ENCODE data around the gene BOC.

Gene BOC

DNA sequence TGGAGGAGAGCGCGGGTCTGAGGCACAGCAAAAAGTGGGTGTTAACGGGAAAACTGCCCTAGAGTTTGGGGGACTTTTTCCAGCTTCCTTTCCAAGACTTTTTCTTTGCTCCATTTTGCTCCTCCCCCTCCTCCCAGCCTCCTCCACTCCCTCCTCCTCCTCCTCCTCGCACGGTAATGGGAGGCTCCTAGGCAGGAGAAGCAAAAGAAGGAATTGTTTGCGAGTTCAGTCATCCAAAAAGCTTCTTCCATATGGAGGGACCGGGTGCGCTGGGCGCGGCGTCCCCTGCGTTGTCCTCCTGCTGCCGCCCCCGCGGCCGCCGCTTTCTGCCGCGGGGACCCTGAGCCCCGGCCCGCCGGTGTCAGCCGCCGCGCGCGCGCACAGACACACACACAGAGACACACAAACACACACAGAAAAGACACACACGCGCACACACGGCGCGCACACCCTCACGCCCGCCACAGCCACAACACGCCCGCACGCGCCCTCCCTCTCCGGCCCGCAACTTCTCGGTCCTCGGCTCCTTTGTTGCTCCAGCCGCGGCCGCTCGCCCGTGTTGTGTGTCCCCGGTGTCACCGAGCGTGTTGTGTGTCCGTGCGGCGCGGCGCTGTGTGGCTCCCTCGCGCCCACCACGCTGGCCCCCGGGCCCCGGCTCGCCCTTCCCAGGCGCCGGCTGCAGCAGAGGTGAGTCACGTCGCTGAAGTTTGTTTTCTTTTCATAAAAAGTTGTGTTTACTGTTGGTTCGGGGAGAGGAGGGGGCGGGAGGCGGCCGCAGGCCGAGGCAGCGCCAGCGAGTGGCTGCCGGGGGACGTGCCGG is at the start of gene BOC:
Gene BOC, plus strand, starts transcription at position 228 of the 820 bp plus-strand sequence. CDS start 38,246 bp downstream, outside the sequence.
- Histone ChIP-seq H3K36me3 (no peaks in the 10 kb centered on the region), H3K4me3 (peak within 1 kb of the TSS; percentile 11 to 64 (median 42); a peak in 16 of 20 replicates), H3K27me3 (peaks cover 34 to 55% (median 48%) of the 10 kb centered on the region in 11 experiments), H3K4me2 (peak within 1 kb of the TSS in 10 of 11 experiments; percentile 12 to 78 (median 54); a peak in 17 of 22 replicates), H3K27ac (no peak within 1 kb of the TSS), H3K9ac (no peak within 1 kb of the TSS), H3K9me3 (replicated peaks in 1 of 11) (peaks cover 17 to 27% (median 23%) of the 10 kb centered on the region in 11 experiments), H4K20me1 (no peaks in the 10 kb centered on the region), H3K4me1 (peaks cover 0 to 6% (median 0%) of the 10 kb centered on the region in 10 experiments; a peak in 2 of 20 replicates)
- TF ChIP-seq Cebpa-rat (IDR thresholded peaks at IDR 0.05): no peak

GRCh38 chr3:113161661-113162060 is 49.7 kb upstream of the BOC start:
- Histone ChIP-seq H3K27me3 (no peaks in the 10 kb centered on the region), H3K9ac (no peak overlapping the region), H3K36me3 (no peaks in the 10 kb centered on the region), H3K9me3 (replicated peaks in 1 of 11) (peaks cover 0 to 6% (median 0%) of the 10 kb centered on the region in 11 experiments; a peak in 2 of 22 replicates), H3K4me2 (no peak overlapping the region), H3K4me3 (no peak overlapping the region), H3K4me1 (no peaks in the 10 kb centered on the region), H4K20me1 (no peaks in the 10 kb centered on the region), H3K27ac (no peak overlapping the region)
- TF ChIP-seq Cebpa-rat (IDR thresholded peaks at IDR 0.05): no peak

GRCh38 chr3:113163152-113163551 is 48.2 kb upstream of the BOC start:
- H4K20me1 ChIP-seq: no peaks in the 10 kb centered on the region

DNA sequence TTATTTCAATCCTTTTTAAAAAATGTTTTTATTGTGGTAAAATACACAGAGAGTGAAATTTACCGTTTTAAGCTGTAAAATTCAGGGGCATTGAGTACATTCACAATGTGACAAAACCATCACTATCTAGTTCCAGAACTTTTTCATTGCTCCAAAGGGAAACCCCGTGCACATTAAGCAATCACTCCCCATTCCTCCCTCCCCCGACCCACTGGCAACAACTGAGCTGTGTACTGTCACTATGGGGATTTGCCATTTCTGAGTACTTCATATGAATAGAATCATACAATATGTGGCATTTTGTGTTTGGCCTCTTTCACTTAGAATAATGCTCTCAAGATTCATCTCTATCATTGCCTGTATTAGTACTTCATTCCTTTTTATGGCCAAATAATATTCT is 45.5 kb upstream of the BOC start:
- no peak overlapping the region for H3K27ac ChIP-seq

More at GRCh38 chr3:113163152-113163551, 48.2 kb upstream of the BOC start:
- Histone ChIP-seq H3K36me3 (no peaks in the 10 kb centered on the region), H3K27me3 (no peaks in the 10 kb centered on the region), H3K4me2 (no peak overlapping the region), H3K27ac (no peak overlapping the region), H3K4me1 (no peaks in the 10 kb centered on the region), H3K9me3 (replicated peaks in 1 of 11) (peaks cover 0 to 4% (median 0%) of the 10 kb centered on the region in 11 experiments; a peak in 2 of 22 replicates), H3K4me3 (no peak overlapping the region), H3K9ac (no peak overlapping the region)
- TF ChIP-seq Cebpa-rat (IDR thresholded peaks at IDR 0.05): no peak

DNA sequence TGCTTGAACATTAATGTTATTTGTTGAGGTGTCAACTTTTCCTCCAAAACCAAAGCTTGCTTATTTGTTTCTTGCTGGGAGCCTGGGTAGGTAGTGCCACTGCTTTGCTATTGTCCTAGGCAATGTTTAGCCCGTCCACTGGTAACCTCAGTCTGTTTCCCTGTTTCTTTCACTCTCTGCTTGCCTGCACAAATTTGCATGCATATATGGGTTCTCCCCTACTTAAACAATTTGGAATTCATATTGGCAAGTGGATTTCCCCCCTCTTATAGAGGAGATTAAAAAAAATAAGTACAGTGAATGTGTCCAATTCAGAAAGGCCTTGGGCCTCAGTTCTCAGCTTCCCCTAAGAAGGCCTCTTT is 45.0 kb upstream of the BOC start:
- TF ChIP-seq Cebpa-rat (IDR thresholded peaks at IDR 0.05): no peak
- H3K27ac ChIP-seq: no peak overlapping the region
- H3K4me1 ChIP-seq: no peaks in the 10 kb centered on the region
- no peak overlapping the region for H3K4me2 ChIP-seq
- no peaks in the 10 kb centered on the region for H4K20me1 ChIP-seq
- H3K36me3 ChIP-seq: no peaks in the 10 kb centered on the region
- H3K27me3 ChIP-seq: no peaks in the 10 kb centered on the region
- H3K9me3 ChIP-seq (replicated peaks in 1 of 11): no peaks in the 10 kb centered on the region
- H3K4me3 ChIP-seq: no peak overlapping the region
- H3K9ac ChIP-seq: no peak overlapping the region

More for the DNA sequence above, 45.5 kb upstream of the BOC start:
- Histone ChIP-seq H3K9ac (no peak overlapping the region), H3K4me1 (no peaks in the 10 kb centered on the region), H3K27me3 (no peaks in the 10 kb centered on the region), H4K20me1 (no peaks in the 10 kb centered on the region), H3K36me3 (no peaks in the 10 kb centered on the region), H3K4me3 (no peak overlapping the region), H3K9me3 (replicated peaks in 1 of 11) (no peaks in the 10 kb centered on the region), H3K4me2 (no peak overlapping the region)
- TF ChIP-seq Cebpa-rat (IDR thresholded peaks at IDR 0.05): no peak

GRCh38 chr3:113166719-113167492 is 44.5 kb upstream of the BOC start:
- H3K4me1 ChIP-seq: no peaks in the 10 kb centered on the region
- H3K27ac ChIP-seq: no peak overlapping the region
- no peaks in the 10 kb centered on the region for H4K20me1 ChIP-seq
- no peaks in the 10 kb centered on the region for H3K36me3 ChIP-seq
- no peak overlapping the region for H3K9ac ChIP-seq
- TF ChIP-seq Cebpa-rat (IDR thresholded peaks at IDR 0.05): no peak
- no peaks in the 10 kb centered on the region for H3K27me3 ChIP-seq
- H3K9me3 ChIP-seq (replicated peaks in 1 of 11): no peaks in the 10 kb centered on the region; a peak in 1 of 22 replicates
- no peak overlapping the region for H3K4me2 ChIP-seq
- H3K4me3 ChIP-seq: no peak overlapping the region

- H3K9ac ChIP-seq: no peak overlapping the region
- H3K4me2 ChIP-seq: no peak overlapping the region
- no peaks in the 10 kb centered on the region; a peak in 1 of 22 replicates for H3K9me3 ChIP-seq (replicated peaks in 1 of 11)
- no peak for TF ChIP-seq Cebpa-rat (IDR thresholded peaks at IDR 0.05)
- H3K27ac ChIP-seq: no peak overlapping the region
- H3K4me3 ChIP-seq: no peak overlapping the region
- H3K36me3 ChIP-seq: no peaks in the 10 kb centered on the region
- no peaks in the 10 kb centered on the region for H4K20me1 ChIP-seq
- H3K4me1 ChIP-seq: no peaks in the 10 kb centered on the region
- H3K27me3 ChIP-seq: no peaks in the 10 kb centered on the region
These were observed 43.2 kb upstream of the BOC start for GRCh38 chr3:113167825-113168801.

DNA sequence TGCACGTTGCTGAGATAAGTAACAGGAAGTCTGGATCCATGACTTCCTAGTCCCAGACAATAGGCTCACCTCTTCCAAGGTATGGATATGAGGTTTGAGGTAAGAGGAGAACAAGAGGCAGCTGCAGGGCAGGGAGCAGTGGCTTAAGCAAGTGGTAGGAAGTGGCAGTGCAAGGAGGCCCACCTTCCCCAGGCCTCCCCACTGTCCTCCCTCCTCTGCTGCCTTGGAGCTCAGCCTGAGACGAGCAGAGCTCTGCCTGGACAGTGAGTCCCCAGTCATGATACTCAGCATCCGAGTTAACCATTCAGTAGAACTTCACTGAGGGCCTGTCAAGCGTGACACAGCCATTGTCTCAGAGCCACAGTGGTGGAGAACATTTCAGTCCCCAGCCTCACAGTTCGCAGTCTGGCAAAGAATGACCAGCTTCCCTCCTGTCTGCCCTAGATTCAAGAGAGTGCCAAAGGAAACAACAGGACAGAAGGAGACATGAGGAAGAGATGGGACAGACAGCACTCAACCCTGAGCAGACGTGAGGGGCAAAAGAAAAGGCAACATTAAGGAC is 41.4 kb upstream of the BOC start:
- TF ChIP-seq Cebpa-rat (IDR thresholded peaks at IDR 0.05): no peak
- H3K9me3 ChIP-seq (replicated peaks in 1 of 11): no peaks in the 10 kb centered on the region; a peak in 1 of 22 replicates
- no peaks in the 10 kb centered on the region for H4K20me1 ChIP-seq
- no peak overlapping the region for H3K4me3 ChIP-seq
- no peak overlapping the region for H3K27ac ChIP-seq
- no peaks in the 10 kb centered on the region for H3K27me3 ChIP-seq
- H3K4me2 ChIP-seq: no peak overlapping the region
- peaks cover 0 to 8% (median 3%) of the 10 kb centered on the region in 10 experiments; a peak in 12 of 20 replicates for H3K4me1 ChIP-seq
- H3K9ac ChIP-seq: no peak overlapping the region
- no peaks in the 10 kb centered on the region for H3K36me3 ChIP-seq
